ENCODE measurements around the gene TKTL1.

- TF ChIP-seq POLR2A (IDR thresholded peaks at IDR 0.05; ENCODE audit: low read length) (no peak), GATA1 (IDR thresholded peaks at IDR 0.05; ENCODE audit: low read depth, low read length) (no peak)
These were observed 78.9 kb downstream of the TKTL1 start, which contains the start of gene FLNA for GRCh38 chrX:154374313-154375155.
